NK-92 treated with Interleukin-12 subunit alpha and Interleukin-12 subunit beta, amount 100 ng/mL, for 24 hours (cell line): ENCODE measurements around the gene RNASEL.
A peak's percentile ranks its signal among the peaks of the same experiment; 100 is the strongest.
"Not testable (repeated sequence)": the region's sequence is repeated elsewhere in the genome, so short reads cannot be mapped to it uniquely, and the experiment has no call there.

ENCODE experiments used
- DNase-seq: peaks from one replicate; lab custom pipeline; 2025; lab: John Stamatoyannopoulos, UW

The RNASEL gene

GRCh38 chr1:182588500-182589396 lies at the start of gene RNASEL:
TSS of gene RNASEL (minus strand) at chr1:182589256. CDS start at chr1:182586806, 2,450 bp downstream.
- peak; percentile 25 for DNase-seq

- DNase-seq = no peak
These were observed 48.7 kb upstream of the RNASEL start for GRCh38 chr1:182637769-182638168.

GRCh38 chr1:182635871-182636270 lies 46.8 kb upstream of the RNASEL start:
- no peak for DNase-seq

GRCh38 chr1:182634306-182635072 lies 45.4 kb upstream of the RNASEL start:
- no peak for DNase-seq

GRCh38 chr1:182633657-182634281 lies 44.7 kb upstream of the RNASEL start:
- no peak for DNase-seq

- DNase-seq = no peak
These were observed 44.0 kb upstream of the RNASEL start for GRCh38 chr1:182633031-182633430.

GRCh38 chr1:182632441-182632857 lies 43.4 kb upstream of the RNASEL start:
- DNase-seq = not testable (repeated sequence)

- DNase-seq = no peak
These were observed 42.9 kb upstream of the RNASEL start for GRCh38 chr1:182631954-182632353.

- DNase-seq = no peak
These were observed 42.1 kb upstream of the RNASEL start for GRCh38 chr1:182631053-182631677.

- no peak for DNase-seq
These were observed 41.5 kb upstream of the RNASEL start for GRCh38 chr1:182630586-182630985.

GRCh38 chr1:182629499-182630096 lies 40.5 kb upstream of the RNASEL start:
- peak; percentile 84 for DNase-seq

- DNase-seq = no peak
These were observed 40.0 kb upstream of the RNASEL start for GRCh38 chr1:182629080-182629479.

- no peak for DNase-seq
These were observed 39.6 kb upstream of the RNASEL start for GRCh38 chr1:182628657-182629056.

- no peak for DNase-seq
These were observed 38.6 kb upstream of the RNASEL start for GRCh38 chr1:182627622-182628021.

GRCh38 chr1:182626527-182626926 lies 37.5 kb upstream of the RNASEL start:
- no peak for DNase-seq

GRCh38 chr1:182625719-182626504 lies 36.9 kb upstream of the RNASEL start:
- DNase-seq = no peak

GRCh38 chr1:182625024-182625423 lies 36.0 kb upstream of the RNASEL start:
- DNase-seq = no peak

- no peak for DNase-seq
These were observed 35.5 kb upstream of the RNASEL start for GRCh38 chr1:182624577-182624976.

- no peak for DNase-seq
These were observed 34.0 kb upstream of the RNASEL start for GRCh38 chr1:182622901-182623528.

GRCh38 chr1:182621906-182622305 lies 32.9 kb upstream of the RNASEL start:
- DNase-seq = no peak
